Measurements from ENCODE around the gene ARID3C.

DNA sequence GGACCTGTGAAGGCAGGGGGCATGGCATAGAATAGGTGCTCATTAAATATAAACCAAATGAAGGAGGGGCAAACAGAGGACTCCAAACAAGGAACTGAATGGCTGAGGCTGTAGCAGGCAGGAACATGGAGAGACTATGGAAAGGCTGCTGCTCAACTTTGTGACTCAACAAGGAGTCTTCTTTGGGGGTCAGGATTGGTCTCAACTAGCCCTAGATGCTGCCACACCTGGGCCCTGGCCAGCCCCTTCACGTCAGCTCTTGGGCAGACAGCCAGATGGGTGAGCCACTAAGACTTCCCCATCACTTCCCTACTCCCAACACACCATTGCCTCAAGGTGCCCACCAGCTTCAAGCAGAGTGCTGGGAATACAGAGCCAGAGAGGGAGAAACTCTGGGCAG lies 28.0 kb downstream of the ARID3C start:
- TF ChIP-seq, protein P1, sequence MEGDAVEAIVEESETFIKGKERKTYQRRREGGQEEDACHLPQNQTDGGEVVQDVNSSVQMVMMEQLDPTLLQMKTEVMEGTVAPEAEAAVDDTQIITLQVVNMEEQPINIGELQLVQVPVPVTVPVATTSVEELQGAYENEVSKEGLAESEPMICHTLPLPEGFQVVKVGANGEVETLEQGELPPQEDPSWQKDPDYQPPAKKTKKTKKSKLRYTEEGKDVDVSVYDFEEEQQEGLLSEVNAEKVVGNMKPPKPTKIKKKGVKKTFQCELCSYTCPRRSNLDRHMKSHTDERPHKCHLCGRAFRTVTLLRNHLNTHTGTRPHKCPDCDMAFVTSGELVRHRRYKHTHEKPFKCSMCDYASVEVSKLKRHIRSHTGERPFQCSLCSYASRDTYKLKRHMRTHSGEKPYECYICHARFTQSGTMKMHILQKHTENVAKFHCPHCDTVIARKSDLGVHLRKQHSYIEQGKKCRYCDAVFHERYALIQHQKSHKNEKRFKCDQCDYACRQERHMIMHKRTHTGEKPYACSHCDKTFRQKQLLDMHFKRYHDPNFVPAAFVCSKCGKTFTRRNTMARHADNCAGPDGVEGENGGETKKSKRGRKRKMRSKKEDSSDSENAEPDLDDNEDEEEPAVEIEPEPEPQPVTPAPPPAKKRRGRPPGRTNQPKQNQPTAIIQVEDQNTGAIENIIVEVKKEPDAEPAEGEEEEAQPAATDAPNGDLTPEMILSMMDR (IDR thresholded peaks at IDR 0.05): no peak
- no peak for TF ChIP-seq EZH2phosphoT487 (IDR thresholded peaks at IDR 0.05)
